ENCODE results near the gene KSR2.
"Not testable (repeated sequence)": the region's sequence is repeated elsewhere in the genome, so short reads cannot be mapped to it uniquely, and the experiment has no call there.

Gene KSR2

DNA sequence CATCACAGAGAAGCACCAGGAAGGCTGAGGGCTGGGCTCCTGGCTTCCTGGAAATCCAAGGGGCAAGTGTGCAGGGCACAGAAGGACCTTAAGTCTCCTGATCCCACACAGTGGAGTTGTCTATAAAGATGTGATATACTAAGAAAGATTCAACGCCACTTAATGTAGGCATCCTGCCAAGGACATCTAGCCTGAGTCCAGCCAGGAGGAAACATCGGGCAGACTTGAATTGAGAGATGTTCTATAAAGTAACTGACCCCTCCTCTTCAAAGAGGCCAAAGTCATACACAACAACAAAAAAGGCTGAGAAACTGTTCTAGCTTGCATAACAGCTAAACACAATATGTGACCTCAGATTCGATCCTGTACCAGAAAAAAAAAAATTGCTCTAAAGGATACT, 307.9 kb downstream of the KSR2 start:
- FAIRE-seq (no peak), DNase-seq (ENCODE audit: insufficient read length, low spot score) (no peak)
- TF ChIP-seq TAF1 (IDR thresholded peaks at IDR 0.05; ENCODE audit: low read depth, low read length) = no peak
- no peak for TF ChIP-seq POLR2AphosphoS5 (IDR thresholded peaks at IDR 0.05; ENCODE audit: low read depth, low read length)
- TF ChIP-seq SPI1 (IDR thresholded peaks at IDR 0.05; ENCODE audit: low read depth, low read length) = no peak
- TF ChIP-seq POU2F2 (IDR thresholded peaks at IDR 0.05; ENCODE audit: low read depth, low read length) = no peak
- no peak for TF ChIP-seq POLR2A (IDR thresholded peaks at IDR 0.05; ENCODE audit: low read depth, low read length)
- no peak for TF ChIP-seq PAX5 (IDR thresholded peaks at IDR 0.05; ENCODE audit: insufficient read depth, low read length, severe bottlenecking)

DNA sequence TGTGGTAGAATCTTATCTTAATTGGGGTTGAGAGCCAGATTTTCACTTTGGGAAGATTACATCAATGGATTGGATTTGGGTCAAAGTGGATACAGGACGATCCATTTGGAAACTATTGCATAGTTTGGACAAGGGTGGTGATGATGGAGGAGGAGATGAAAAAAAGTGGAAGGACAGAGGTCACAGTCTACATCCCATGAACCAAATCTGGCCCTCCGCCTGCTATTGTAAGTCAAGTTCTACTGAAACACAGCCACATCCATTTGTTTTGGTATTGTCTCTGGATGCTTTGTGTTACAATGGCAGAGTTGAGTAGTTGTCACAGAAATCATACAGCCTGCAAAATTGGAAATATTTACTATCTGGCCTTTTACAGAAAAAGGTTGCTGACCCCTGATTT, 310.6 kb downstream of the KSR2 start:
- no peak for TF ChIP-seq SPI1 (IDR thresholded peaks at IDR 0.05; ENCODE audit: low read depth, low read length)
- TF ChIP-seq POLR2AphosphoS5 (IDR thresholded peaks at IDR 0.05; ENCODE audit: low read depth, low read length) = no peak
- TF ChIP-seq PAX5 (IDR thresholded peaks at IDR 0.05; ENCODE audit: insufficient read depth, low read length, severe bottlenecking) = no peak
- TF ChIP-seq POLR2A (IDR thresholded peaks at IDR 0.05; ENCODE audit: low read depth, low read length) = no peak
- TF ChIP-seq POU2F2 (IDR thresholded peaks at IDR 0.05; ENCODE audit: low read depth, low read length) = no peak
- no peak for TF ChIP-seq TAF1 (IDR thresholded peaks at IDR 0.05; ENCODE audit: low read depth, low read length)
- DNase-seq (ENCODE audit: insufficient read length, low spot score) (no peak), FAIRE-seq (no peak)

DNA sequence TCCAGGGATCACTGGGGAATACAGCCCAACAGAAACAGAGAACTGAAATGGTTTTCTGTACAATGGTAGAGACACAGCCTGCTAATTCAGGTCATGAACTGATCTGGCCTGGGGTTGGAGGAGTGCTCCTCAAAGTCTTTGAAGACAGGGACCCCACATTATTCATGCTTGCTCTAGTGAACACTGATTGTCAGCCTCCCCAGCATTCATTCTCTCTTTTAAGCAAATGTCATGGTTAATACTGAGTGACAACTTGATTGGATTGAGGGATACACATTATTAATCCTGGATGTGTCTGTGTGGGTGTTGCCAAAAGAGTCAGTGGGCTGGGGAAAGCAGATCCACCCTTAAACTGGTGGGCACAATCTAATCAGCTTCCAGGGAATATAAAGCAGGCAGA, 319.0 kb downstream of the KSR2 start:
- DNase-seq (ENCODE audit: insufficient read length, low spot score) (no peak), FAIRE-seq (no peak)
- no peak for TF ChIP-seq POU2F2 (IDR thresholded peaks at IDR 0.05; ENCODE audit: low read depth, low read length)
- TF ChIP-seq TAF1 (IDR thresholded peaks at IDR 0.05; ENCODE audit: low read depth, low read length) = no peak
- TF ChIP-seq SPI1 (IDR thresholded peaks at IDR 0.05; ENCODE audit: low read depth, low read length) = no peak
- TF ChIP-seq POLR2A (IDR thresholded peaks at IDR 0.05; ENCODE audit: low read depth, low read length) = no peak
- no peak for TF ChIP-seq POLR2AphosphoS5 (IDR thresholded peaks at IDR 0.05; ENCODE audit: low read depth, low read length)
- no peak for TF ChIP-seq PAX5 (IDR thresholded peaks at IDR 0.05; ENCODE audit: insufficient read depth, low read length, severe bottlenecking)

DNA sequence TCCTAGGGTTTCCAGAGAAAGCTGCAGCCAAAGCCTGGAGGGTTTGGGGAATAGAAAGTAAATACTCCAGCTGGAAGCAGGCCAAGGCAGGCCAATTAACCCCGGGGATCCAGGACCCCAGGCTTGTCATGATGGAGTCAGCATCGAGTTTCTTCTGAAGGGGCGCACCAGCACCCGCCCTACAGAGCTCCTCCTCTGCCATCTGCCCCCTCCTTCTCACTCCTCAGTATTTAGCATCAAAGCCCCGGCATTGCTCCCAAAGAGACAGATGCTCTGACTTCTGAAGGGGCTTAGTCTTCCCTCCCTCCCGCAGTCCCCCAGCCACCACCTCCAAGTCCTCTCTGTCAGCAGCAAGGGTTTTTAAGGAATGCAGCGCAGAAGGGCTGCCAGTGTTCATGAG, 322.3 kb downstream of the KSR2 start:
- no peak for TF ChIP-seq POLR2AphosphoS5 (IDR thresholded peaks at IDR 0.05; ENCODE audit: low read depth, low read length)
- no peak for TF ChIP-seq SPI1 (IDR thresholded peaks at IDR 0.05; ENCODE audit: low read depth, low read length)
- TF ChIP-seq POLR2A (IDR thresholded peaks at IDR 0.05; ENCODE audit: low read depth, low read length) = no peak
- no peak for TF ChIP-seq PAX5 (IDR thresholded peaks at IDR 0.05; ENCODE audit: insufficient read depth, low read length, severe bottlenecking)
- no peak for TF ChIP-seq TAF1 (IDR thresholded peaks at IDR 0.05; ENCODE audit: low read depth, low read length)
- no peak for TF ChIP-seq POU2F2 (IDR thresholded peaks at IDR 0.05; ENCODE audit: low read depth, low read length)
- FAIRE-seq (no peak), DNase-seq (ENCODE audit: insufficient read length, low spot score) (no peak)

DNA sequence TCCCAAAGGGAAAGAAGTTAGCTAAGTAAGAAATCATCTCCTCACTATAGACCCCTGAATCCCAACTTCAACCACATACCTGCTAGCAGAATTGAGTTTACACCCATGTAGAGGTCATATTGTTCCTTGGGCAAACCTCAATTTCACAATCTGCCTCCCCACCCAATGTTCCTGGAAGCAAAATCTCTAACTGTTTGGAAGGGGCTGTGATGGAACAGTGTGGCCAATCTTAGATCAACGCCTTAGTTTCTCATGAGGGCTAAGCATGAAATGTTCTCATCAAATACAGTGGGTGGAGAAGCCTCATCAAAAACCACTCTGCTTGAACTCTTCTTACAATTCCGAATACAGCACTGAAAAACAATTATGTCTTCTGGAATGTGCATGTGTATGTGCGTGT, 323.3 kb downstream of the KSR2 start:
- no peak for DNase-seq (ENCODE audit: insufficient read length, low spot score)
- no peak for FAIRE-seq
- no peak for TF ChIP-seq SPI1 (IDR thresholded peaks at IDR 0.05; ENCODE audit: low read depth, low read length)
- no peak for TF ChIP-seq POU2F2 (IDR thresholded peaks at IDR 0.05; ENCODE audit: low read depth, low read length)
- no peak for TF ChIP-seq POLR2AphosphoS5 (IDR thresholded peaks at IDR 0.05; ENCODE audit: low read depth, low read length)
- no peak for TF ChIP-seq PAX5 (IDR thresholded peaks at IDR 0.05; ENCODE audit: insufficient read depth, low read length, severe bottlenecking)
- TF ChIP-seq TAF1 (IDR thresholded peaks at IDR 0.05; ENCODE audit: low read depth, low read length) = no peak
- no peak for TF ChIP-seq POLR2A (IDR thresholded peaks at IDR 0.05; ENCODE audit: low read depth, low read length)

DNA sequence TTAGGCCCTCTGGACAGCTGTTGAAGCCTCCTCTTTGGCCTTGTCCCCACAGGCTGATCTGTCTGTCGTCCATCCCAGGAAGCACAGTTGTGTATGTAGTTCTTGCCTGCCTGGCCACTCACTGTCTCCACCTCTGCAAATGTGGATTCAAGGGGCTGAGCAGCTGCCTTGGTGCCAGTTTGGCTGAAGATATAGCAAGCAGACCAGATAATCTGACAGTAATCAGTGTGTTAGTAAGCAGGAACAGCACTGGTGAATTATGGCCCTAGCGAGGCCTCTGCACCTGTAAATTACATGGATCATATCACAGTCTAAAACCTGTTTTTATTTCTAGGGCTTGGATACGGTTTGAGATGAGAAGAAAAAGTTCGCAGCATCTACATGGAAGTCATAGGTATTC, 324.8 kb downstream of the KSR2 start:
- FAIRE-seq = no peak
- no peak for TF ChIP-seq SPI1 (IDR thresholded peaks at IDR 0.05; ENCODE audit: low read depth, low read length)
- no peak for TF ChIP-seq TAF1 (IDR thresholded peaks at IDR 0.05; ENCODE audit: low read depth, low read length)
- no peak for TF ChIP-seq POLR2AphosphoS5 (IDR thresholded peaks at IDR 0.05; ENCODE audit: low read depth, low read length)
- TF ChIP-seq POU2F2 (IDR thresholded peaks at IDR 0.05; ENCODE audit: low read depth, low read length) = no peak
- TF ChIP-seq POLR2A (IDR thresholded peaks at IDR 0.05; ENCODE audit: low read depth, low read length) = no peak
- TF ChIP-seq PAX5 (IDR thresholded peaks at IDR 0.05; ENCODE audit: insufficient read depth, low read length, severe bottlenecking) = no peak
- DNase-seq (ENCODE audit: insufficient read length, low spot score) = no peak

DNA sequence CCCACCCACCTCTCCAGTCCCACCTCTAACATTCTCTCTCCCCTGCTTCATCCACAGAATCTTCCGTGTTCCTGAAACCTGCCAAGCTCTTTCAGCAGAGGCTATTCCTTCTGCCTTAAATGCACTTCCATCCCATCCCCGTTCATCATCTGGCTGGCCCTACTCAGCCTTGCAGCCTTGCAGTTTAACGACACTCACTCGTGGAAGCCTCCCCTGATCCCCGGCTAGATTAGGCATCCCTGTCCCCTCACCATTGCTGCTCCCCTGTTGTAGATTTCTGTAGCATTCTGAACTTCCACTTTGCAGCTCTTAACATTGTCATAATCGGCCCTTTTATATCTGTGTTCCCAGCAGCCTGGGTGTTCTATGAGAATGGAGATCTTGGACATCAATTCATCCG, 326.9 kb downstream of the KSR2 start:
- DNase-seq (ENCODE audit: insufficient read length, low spot score) = no peak
- TF ChIP-seq TAF1 (IDR thresholded peaks at IDR 0.05; ENCODE audit: low read depth, low read length) (no peak), POLR2A (IDR thresholded peaks at IDR 0.05; ENCODE audit: low read depth, low read length) (no peak), POLR2AphosphoS5 (IDR thresholded peaks at IDR 0.05; ENCODE audit: low read depth, low read length) (no peak), SPI1 (IDR thresholded peaks at IDR 0.05; ENCODE audit: low read depth, low read length) (no peak), POU2F2 (IDR thresholded peaks at IDR 0.05; ENCODE audit: low read depth, low read length) (no peak), PAX5 (IDR thresholded peaks at IDR 0.05; ENCODE audit: insufficient read depth, low read length, severe bottlenecking) (no peak)

DNA sequence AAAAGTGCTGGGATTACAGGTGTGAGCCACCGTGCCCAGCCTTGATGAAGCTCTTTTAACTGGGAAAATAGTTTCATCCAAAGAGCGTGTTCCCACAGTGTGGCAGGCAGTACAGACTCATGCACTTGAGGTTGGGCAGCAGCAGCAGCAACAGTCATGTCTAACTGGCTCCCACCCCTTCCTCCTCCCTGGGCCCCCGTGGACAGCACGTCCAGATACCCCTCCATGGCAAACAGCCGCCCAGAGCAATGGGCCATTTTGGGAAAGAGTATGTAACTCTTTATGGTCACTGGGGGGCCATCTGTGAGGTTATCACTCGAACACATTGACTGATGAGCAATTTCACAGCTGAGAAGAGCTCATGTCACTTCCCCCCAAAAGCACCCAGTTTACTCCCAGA, 328.3 kb downstream of the KSR2 start:
- FAIRE-seq = no peak
- no peak for DNase-seq (ENCODE audit: insufficient read length, low spot score)
- TF ChIP-seq PAX5 (IDR thresholded peaks at IDR 0.05; ENCODE audit: insufficient read depth, low read length, severe bottlenecking) (no peak), SPI1 (IDR thresholded peaks at IDR 0.05; ENCODE audit: low read depth, low read length) (no peak), POLR2A (IDR thresholded peaks at IDR 0.05; ENCODE audit: low read depth, low read length) (no peak), POLR2AphosphoS5 (IDR thresholded peaks at IDR 0.05; ENCODE audit: low read depth, low read length) (no peak), POU2F2 (IDR thresholded peaks at IDR 0.05; ENCODE audit: low read depth, low read length) (no peak), TAF1 (IDR thresholded peaks at IDR 0.05; ENCODE audit: low read depth, low read length) (no peak)

More for the DNA sequence above, 326.9 kb downstream of the KSR2 start:
- no peak for FAIRE-seq

DNA sequence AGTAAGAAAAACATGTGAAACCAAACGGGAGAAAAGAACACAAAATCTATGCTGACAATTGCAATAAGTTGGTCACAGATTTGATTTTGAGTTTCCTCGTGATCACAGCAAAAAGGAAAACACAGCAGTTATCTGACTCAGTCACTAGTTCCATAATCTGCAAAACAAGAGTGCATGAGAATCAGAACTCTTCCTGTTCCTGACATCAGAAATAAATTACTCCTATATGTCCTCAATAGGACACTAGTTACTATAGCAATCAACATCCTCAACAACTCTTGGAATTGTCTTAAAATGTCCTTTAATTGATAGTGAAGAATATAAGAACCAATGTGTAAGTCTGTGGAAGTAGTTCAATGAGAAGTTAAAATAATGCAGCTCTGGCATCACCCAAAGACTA, 339.3 kb downstream of the KSR2 start:
- FAIRE-seq (no peak), DNase-seq (ENCODE audit: insufficient read length, low spot score) (no peak)
- TF ChIP-seq TAF1 (IDR thresholded peaks at IDR 0.05; ENCODE audit: low read depth, low read length) = no peak
- TF ChIP-seq SPI1 (IDR thresholded peaks at IDR 0.05; ENCODE audit: low read depth, low read length) = no peak
- no peak for TF ChIP-seq POLR2AphosphoS5 (IDR thresholded peaks at IDR 0.05; ENCODE audit: low read depth, low read length)
- no peak for TF ChIP-seq POU2F2 (IDR thresholded peaks at IDR 0.05; ENCODE audit: low read depth, low read length)
- TF ChIP-seq PAX5 (IDR thresholded peaks at IDR 0.05; ENCODE audit: insufficient read depth, low read length, severe bottlenecking) = no peak
- no peak for TF ChIP-seq POLR2A (IDR thresholded peaks at IDR 0.05; ENCODE audit: low read depth, low read length)

DNA sequence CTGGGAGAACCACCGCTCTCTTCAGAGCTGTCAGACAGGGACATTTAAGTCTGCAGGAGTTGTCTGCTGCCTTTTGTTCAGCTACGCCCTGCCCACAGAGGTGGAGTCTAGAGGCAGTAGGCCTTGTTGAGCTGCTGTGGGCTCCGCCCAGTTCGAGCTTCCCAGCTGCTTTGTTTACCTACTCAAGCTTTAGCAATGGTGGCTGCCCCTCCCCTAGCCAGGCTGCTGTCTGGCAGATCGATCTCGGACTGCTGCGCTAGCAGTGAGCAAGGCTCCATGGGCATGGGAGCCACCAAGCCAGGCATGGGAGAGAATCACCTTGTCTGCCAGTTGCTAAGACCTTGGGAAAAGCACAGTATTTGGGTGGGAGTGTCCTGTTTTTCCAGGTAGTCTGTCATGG, 340.1 kb downstream of the KSR2 start:
- not testable (repeated sequence) for DNase-seq (ENCODE audit: insufficient read length, low spot score); FAIRE-seq

Data from GM12891 (cell line).